ENCODE data around the gene EEA1.

GRCh38 chr12:92968176-92968813 is 39.2 kb upstream of the EEA1 start:
- TF ChIP-seq POLR2AphosphoS5 (IDR thresholded peaks at IDR 0.05; ENCODE audit: borderline replicate concordance, low read depth, low read length) (no peak; the same call in 1 of the 2 replicates), EZH2 (IDR thresholded peaks at IDR 0.05) (no peak), FOXP2 (optimal IDR thresholded peaks at IDR 0.05; ENCODE audit: control extremely low read depth, extremely low read length, insufficient read depth) (no peak)

All from SK-N-MC (cell line).